Uterus (tissue), 2 donors: ENCODE results near the gene PDLIM1.

ENCODE experiments used
- CTCF ChIP-seq, 4 experiments: fragments of 200-600 bp in 2 of 4; fragments of 450-650 bp in 2 of 4; sonication (generic) in 2 of 4; IDR thresholded peaks; one replicate each; pipeline ENCODE4 v1.5.1; 2016 to 2019; ENCODE audit warnings: antibody characterized with exemption in 4 of 4, mild to moderate bottlenecking in 2 of 4, moderate library complexity in 1 of 4
- POLR2A ChIP-seq, 2 donors: fragments of 450-650 bp; IDR thresholded peaks; one replicate each; pipeline ENCODE4 v1.6.1; 2016; ENCODE audit warnings: antibody characterized with exemption in 2 of 2, mild to moderate bottlenecking in 1 of 2, moderate library complexity in 1 of 2

GRCh38 chr10:95286707-95287106, 4.1 kb downstream of the PDLIM1 start:
- TF ChIP-seq POLR2A (IDR thresholded peaks at IDR 0.05) (no peak), CTCF (IDR thresholded peaks at IDR 0.05) (no peak)
